GM12865 (cell line): ENCODE data around the gene AARS1.
A peak's percentile ranks its signal among the peaks of the same experiment; 100 is the strongest.
"Not testable (repeated sequence)": the region's sequence is repeated elsewhere in the genome, so short reads cannot be mapped to it uniquely, and the experiment has no call there.

Experiments used
- DNase-seq: peaks from one replicate; pipeline ENCODE4 v3.0.0; 2010; ENCODE audit warnings: low read depth
- H3K4me3 ChIP-seq: 2 replicates; pipeline ENCODE4 v1.5.1; 2011; ENCODE audit warnings: mild to moderate bottlenecking, low read depth, low read length, control low read depth

The AARS1 gene

DNA sequence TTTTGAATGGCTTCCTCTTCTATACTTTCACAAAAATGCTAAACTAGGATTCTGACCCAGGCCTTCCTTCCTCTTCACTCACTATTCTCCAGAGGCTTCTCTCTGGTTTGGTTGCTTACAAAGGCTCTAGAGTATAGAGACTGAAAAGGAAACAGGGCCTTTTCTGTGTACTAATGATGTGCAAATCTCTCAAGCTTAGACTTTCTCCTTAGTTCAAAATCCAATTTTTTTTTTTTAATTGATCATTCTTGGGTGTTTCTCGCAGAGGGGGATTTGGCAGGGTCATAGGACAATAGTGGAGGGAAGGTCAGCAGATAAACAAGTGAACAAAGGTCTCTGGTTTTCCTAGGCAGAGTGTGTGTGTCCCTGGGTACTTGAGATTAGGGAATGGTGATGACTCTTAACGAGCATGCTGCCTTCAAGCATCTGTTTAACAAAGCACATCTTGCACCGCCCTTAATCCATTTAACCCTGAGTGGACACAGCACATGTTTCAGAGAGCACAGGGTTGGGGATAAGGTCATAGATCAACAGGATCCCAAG is 65.3 kb downstream of the AARS1 start:
- not testable (repeated sequence) for DNase-seq, H3K4me3 ChIP-seq

- DNase-seq, H3K4me3 ChIP-seq: not testable (repeated sequence)
These were observed 66.1 kb downstream of the AARS1 start for GRCh38 chr16:70223216-70223615.

DNA sequence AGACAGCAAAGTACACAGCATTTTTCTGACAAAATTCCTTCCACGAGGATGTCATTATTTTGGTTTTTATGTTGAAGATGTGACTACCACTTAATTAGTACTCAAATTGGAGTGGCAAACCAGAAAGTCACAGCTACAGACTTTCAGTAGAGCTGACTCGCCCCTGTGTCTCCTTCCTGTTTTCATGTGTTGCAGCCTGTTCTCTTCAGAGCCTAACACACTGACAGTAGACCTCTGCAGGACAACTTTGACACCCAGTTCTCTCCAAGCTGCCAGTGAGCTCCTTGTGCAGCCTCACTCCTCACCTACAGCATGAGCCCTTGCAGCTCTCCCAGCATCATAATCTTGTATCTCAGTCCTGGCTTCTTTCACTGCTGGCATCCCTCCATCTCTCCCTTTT is 66.7 kb downstream of the AARS1 start:
- H3K4me3 ChIP-seq, result not testable (repeated sequence)
- peak; percentile 1 for DNase-seq

DNA sequence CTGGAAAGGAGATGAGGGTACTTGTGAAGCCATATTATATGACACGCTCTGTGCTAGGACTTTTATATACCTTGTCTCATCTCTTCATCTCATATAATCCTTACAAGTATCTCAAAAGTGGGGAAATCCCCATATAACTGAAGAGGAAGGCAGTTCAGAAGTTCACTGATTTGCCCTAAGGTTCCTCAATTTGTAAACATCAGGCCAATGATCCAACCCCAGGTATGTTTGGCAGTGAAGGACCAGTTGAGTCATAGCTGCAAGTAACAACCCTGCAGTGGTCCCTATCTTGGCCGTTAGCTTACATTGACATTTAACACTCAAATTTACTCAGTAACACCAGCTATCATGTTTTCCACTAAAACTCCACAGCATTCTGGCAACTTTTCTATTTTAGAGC is 70.7 kb downstream of the AARS1 start:
- H3K4me3 ChIP-seq, DNase-seq: not testable (repeated sequence)

GRCh38 chr16:70206382-70206781 is 82.9 kb downstream of the AARS1 start:
- DNase-seq, H3K4me3 ChIP-seq: not testable (repeated sequence)

GRCh38 chr16:70204668-70205405 is 84.5 kb downstream of the AARS1 start:
- DNase-seq, result not testable (repeated sequence)

DNA sequence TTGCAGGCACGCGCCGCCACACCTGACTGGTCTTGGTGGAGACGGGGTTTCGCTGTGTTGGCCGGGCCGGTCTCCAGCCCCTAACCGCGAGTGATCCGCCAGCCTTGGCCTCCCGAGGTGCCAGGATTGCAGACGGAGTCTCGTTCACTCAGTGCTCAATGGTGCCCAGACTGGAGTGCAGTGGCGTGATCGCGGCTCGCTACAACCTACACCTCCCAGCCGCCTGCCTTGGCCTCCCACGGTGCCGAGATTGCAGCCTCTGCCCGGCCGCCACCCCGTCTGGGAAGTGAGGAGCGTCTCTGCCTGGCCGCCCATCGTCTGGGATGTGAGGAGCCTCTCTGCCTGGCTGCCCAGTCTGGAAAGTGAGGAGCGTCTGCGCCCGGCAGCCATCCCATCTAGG is 85.3 kb downstream of the AARS1 start:
- not testable (repeated sequence) for H3K4me3 ChIP-seq, DNase-seq

More at GRCh38 chr16:70204668-70205405, 84.5 kb downstream of the AARS1 start:
- H3K4me3 ChIP-seq, result not testable (repeated sequence)

DNA sequence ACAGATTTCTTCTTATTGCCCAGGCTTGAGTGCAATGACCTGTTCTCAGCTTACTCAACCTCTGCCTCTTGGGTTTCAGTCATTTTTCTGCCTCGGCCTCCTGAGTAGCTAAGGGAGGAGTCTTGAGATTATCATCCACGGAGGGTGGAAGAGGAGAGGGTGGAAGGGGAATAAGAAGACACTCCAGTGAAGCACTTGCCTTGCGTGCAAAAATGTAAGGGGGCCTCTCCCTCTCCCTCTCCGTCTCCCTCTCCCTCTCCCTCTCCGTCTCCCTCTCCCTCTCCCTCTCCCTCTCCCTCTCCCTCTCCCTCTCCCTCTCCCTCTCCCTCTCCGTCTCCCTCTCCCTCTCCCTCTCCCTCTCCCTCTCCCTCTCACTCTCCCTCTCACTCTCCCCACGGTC is 85.8 kb downstream of the AARS1 start:
- not testable (repeated sequence) for H3K4me3 ChIP-seq, DNase-seq
